HG03175 (cell line): ENCODE measurements around the gene GUCY1B1.

Source experiments
- ATAC-seq: cut with Tn5 transposase; IDR thresholded peaks from one replicate; pipeline ENCODE4 v1.9.1; 2021; ENCODE audit warnings: mild to moderate bottlenecking, moderate library complexity; ENCODE audit not compliant: unreplicated experiment

GUCY1B1 gene

DNA sequence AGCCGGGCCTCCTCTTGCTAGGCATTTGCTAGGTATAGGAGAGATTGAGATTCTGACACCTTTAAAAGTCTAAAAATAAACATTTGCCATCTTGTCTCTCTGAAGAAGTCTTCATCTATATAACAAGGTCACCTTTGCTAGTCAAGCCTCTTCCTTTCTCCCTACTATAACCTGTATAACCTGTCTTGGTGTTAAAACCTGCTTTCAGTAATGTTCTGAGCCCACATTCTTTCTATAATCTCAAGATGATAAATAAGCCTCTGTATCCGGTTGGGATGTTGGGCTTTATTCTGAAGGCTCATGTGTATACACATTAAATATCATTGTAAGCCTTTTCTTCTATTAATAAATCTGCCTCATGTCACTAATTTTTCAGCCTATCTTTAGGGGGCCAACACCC is 97.1 kb downstream of the GUCY1B1 start:
- no peak for ATAC-seq
